ENCODE results near the gene AFM.
"Not testable (repeated sequence)": the region's sequence is repeated elsewhere in the genome, so short reads cannot be mapped to it uniquely, and the experiment has no call there.

DNA sequence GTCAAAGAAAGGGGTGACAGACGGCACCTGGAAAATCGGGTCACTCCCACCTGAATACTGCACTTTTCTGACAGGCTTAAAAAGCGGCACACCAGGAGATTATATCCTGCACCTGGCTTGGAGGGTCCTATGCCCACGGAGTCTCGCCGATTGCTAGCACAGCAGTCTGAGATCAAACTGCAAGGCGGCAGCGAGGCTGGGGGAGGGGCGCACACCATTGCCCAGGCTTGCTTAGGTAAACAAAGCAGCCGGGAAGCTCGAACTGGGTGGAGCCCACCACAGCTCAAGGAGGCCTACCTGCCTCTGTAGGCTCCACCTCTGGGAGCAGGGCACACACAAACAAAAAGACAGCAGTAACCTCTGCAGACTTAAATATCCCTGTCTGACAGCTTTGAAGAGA, 69.3 kb downstream of the AFM start:
- TF ChIP-seq, protein P1, sequence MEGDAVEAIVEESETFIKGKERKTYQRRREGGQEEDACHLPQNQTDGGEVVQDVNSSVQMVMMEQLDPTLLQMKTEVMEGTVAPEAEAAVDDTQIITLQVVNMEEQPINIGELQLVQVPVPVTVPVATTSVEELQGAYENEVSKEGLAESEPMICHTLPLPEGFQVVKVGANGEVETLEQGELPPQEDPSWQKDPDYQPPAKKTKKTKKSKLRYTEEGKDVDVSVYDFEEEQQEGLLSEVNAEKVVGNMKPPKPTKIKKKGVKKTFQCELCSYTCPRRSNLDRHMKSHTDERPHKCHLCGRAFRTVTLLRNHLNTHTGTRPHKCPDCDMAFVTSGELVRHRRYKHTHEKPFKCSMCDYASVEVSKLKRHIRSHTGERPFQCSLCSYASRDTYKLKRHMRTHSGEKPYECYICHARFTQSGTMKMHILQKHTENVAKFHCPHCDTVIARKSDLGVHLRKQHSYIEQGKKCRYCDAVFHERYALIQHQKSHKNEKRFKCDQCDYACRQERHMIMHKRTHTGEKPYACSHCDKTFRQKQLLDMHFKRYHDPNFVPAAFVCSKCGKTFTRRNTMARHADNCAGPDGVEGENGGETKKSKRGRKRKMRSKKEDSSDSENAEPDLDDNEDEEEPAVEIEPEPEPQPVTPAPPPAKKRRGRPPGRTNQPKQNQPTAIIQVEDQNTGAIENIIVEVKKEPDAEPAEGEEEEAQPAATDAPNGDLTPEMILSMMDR (IDR thresholded peaks at IDR 0.05): not testable (repeated sequence)
- TF ChIP-seq POLR2A (IDR thresholded peaks at IDR 0.05): not testable (repeated sequence)
